Motor neuron (in vitro differentiated cells): ENCODE measurements around the gene RNF41. TPM values are rescaled to one million over a fixed set of nuclear protein-coding genes. Genes with fewer than 3 reads are reported as not detected.

Experiments
- ATAC-seq, 8 experiments: fragments of 200-7000 bp; cut with Tn5 transposase; replicated peaks in 6 of 8; 2 replicates each; pipeline ENCODE4 v1.8.0; 2021; ENCODE audit warnings: mild to moderate bottlenecking in 8 of 8, moderate library complexity in 8 of 8
- H3K27ac ChIP-seq, 2 donors: fragments of 250-450 bp; sonication (Bioruptor Pico); 2 replicates each; pipeline ENCODE4 v1.9.0; 2021; ENCODE audit warnings: antibody characterized with exemption in 2 of 2, mild to moderate bottlenecking in 2 of 2, moderate library complexity in 1 of 2
- H3K4me1 ChIP-seq, 2 donors: fragments of 250-450 bp; sonication (Bioruptor Pico); replicated peaks in 1 of 2; 2 replicates each; pipeline ENCODE4 v1.6.1; 2021; ENCODE audit warnings: antibody characterized with exemption in 2 of 2, mild to moderate bottlenecking in 2 of 2, moderate library complexity in 1 of 2
- H3K4me3 ChIP-seq, 5 donors: fragments of 250-450 bp; sonication (Bioruptor Pico); 2 replicates each; pipeline ENCODE4 v1.9.0; 2021; ENCODE audit warnings: antibody characterized with exemption in 5 of 5, mild to moderate bottlenecking in 5 of 5, moderate library complexity in 4 of 5
- WGBS, 10 experiments: fragments of 450-650 bp; shearing (Covaris generic); methylation state at CpG; one replicate each; pipeline ENCODE4 v1.0.0; 2022; 5-methylcytosine and 5-hydroxymethylcytosine counted together
- in situ Hi-C, 9 experiments: fragments of 400-800 bp; cut with MboI; loops; one replicate each; pipeline ENCODE4 v1.15.0; 2021; ENCODE audit warnings: low sequenced_read_pairs in 9 of 9, low pct_unique_long_range_greater_than_20kb in 2 of 9; ENCODE audit not compliant: unreplicated experiment in 9 of 9
- total RNA-seq, 8 experiments: library from RNA; unstranded; fragments of 300-600 nt; gene quantifications; 2 replicates each; pipeline versions ENCODE4 v1.2.3 to v1.2.4, GENCODE V29; 2022

The RNF41 gene
- total RNA-seq, 8 experiments from 2014 or later, result 28.9 to 62.1 (median 41.7) TPM

DNA sequence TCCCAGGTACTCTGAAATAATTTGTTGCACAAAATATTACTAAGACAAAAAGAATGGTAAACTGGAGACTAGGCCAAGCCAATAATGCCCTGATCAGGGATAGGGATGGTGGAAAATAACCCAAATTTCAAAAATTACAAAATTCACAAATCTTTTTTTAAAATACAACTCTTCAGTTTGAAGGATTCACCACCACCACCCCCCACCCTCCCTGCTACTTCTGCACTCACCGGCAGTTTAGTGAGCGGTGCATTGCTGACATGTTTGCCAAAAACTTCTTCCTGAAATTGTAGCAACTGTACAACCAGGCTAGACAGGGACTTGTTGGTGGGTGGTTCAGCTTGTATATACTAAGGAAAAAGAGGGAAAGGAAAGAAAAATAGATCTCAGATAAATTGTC lies 34.8 kb downstream of the RNF41 start:
- 85 to 100% (median 100%) methylated on average over 1 to 2 of the region's 2 CpGs; no CpG with 5 or more reads in 7 of the 10 experiments for WGBS, 10 experiments
- H3K4me3 ChIP-seq, result no peak overlapping the region
- in situ Hi-C loops, result no loop called here
- ATAC-seq, result no peak
- no peak overlapping the region for H3K27ac ChIP-seq
- H3K4me1 ChIP-seq, result peaks cover 4 to 8% of the 10 kb centered on the region in 2 donors

DNA sequence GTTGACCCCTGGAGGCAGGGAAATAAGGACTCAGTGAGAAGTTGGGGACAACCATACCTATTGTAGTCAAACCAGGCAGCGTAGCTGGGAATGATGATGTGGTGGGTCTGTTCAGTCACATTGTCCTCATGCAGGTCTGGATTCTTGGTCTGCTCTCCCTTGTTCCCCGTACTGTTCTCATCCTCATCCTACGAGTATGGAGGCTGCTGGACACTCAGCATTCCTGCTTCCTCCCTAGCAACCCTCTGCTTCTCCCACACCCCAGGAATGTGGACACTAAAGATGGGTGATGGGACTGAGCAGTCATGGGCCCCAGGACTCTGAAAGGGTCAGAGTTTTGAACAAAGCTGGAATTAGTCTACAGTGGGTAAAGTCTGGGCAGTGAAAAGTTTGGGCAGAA lies 43.4 kb downstream of the RNF41 start:
- Histone ChIP-seq H3K27ac (no peak overlapping the region), H3K4me1 (no peaks in the 10 kb centered on the region), H3K4me3 (no peak overlapping the region)
- in situ Hi-C loops, result no loop called here
- WGBS, 10 experiments, result 67 to 100% (median 80%) methylated on average over 1 to 3 of the region's 3 CpGs; no CpG with 5 or more reads in 5 of the 10 experiments
- peak in 3 of 8 experiments; percentile 13 to 89 (median 28) for ATAC-seq

DNA sequence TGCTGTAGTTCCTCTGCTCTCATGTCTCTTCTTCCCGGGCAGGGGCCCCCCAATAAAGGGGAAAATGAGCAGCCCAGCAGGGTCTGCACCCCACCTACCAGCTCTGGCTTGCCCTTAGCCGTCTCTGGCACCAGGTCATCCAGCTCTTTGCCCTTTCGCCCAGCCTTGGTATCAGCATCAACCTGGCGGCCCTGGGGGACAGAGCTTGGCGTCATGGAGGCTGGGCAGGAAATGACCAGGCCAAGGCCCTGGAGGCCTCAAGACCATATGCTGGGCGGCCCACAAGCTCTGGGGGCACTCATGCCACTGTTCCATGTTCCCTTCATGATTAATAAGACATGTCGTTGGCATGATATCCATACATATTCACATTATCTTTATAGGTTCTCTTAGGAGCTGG lies 48.9 kb downstream of the RNF41 start:
- in situ Hi-C loops, result loop anchor here in 1 of 9 experiments (25.0 kb wide), 1 partner anchor 89 kb away; the partner anchor contains the start of genes ANKRD52 and COQ10A
- Histone ChIP-seq H3K4me1 (no peaks in the 10 kb centered on the region), H3K4me3 (no peak overlapping the region), H3K27ac (no peak overlapping the region)
- 86 to 100% (median 93%) methylated on average over 1 to 4 of the region's 7 CpGs; no CpG with 5 or more reads in 4 of the 10 experiments for WGBS, 10 experiments
- ATAC-seq, result no peak

DNA sequence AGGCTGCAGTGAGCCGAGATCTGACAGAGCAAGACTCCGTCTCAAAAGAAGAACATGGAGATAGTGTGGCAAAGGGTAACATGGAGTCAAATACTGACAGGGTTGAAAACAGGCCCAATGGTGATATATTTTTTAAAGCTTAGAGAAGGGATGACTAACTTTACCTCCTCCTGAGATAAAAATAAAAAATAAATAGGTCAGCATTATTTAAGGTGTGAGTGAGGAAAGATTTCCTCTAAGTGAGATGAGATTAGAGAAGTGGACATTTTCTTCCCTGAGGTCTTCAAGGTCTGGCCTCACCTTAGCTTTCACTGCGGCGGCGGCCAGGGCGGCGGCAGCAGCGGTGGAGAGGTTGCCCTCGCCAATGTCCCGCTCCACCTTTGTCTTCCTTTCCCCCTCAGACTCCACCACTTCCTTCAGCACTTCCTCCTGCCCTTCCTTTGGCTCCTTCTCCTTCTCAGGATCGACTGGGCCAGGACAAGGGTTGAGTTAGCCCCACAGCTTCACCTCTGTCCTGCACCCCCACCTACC lies 52.4 kb downstream of the RNF41 start:
- ATAC-seq, result no peak
- WGBS, 10 experiments, result 40 to 100% (median 95%) methylated on average over 1 to 11 of the region's 11 CpGs; no CpG with 5 or more reads in 2 of the 10 experiments
- no peaks in the 10 kb centered on the region for H3K4me1 ChIP-seq

DNA sequence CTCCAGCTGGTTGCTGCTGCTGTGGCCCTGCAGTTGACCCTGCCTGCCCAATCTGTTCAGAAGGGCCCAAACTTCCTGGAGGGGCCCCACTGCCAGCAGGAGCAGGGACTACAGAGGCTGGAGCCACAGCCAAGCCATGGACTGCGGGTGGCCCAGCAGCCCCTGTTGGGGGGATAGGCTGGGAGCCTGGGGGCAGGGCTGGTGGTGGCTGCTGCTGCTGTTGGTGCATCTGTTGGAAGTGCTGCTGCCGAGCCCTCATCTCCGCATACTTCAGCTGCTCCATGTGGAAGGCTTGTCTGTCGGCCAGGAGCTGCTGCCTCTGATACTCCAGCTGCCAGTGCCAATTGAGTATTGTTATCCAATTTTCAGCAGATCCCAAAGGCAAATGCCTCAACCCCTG lies 56.4 kb downstream of the RNF41 start:
- H3K4me3 ChIP-seq, result no peak overlapping the region
- ATAC-seq, result peak in 2 of 8 experiments; percentile 5 to 16
- H3K27ac ChIP-seq, result no peak overlapping the region
- in situ Hi-C loops, result loop anchor here in 1 of 9 experiments (25.0 kb wide), 1 partner anchor 97 kb away; the partner anchor contains the start of genes ANKRD52 and COQ10A
- 43 to 100% (median 88%) methylated on average over 1 to 4 of the region's 4 CpGs; no CpG with 5 or more reads in 6 of the 10 experiments for WGBS, 10 experiments
- H3K4me1 ChIP-seq, result peaks cover 4 to 5% of the 10 kb centered on the region in 2 donors

More for the DNA sequence above, 52.4 kb downstream of the RNF41 start:
- in situ Hi-C loops, result loop anchor here in 1 of 9 experiments (25.0 kb wide), 1 partner anchor 93 kb away; the partner anchor contains the start of genes ANKRD52 and COQ10A
- Histone ChIP-seq H3K27ac (no peak overlapping the region), H3K4me3 (no peak overlapping the region)

DNA sequence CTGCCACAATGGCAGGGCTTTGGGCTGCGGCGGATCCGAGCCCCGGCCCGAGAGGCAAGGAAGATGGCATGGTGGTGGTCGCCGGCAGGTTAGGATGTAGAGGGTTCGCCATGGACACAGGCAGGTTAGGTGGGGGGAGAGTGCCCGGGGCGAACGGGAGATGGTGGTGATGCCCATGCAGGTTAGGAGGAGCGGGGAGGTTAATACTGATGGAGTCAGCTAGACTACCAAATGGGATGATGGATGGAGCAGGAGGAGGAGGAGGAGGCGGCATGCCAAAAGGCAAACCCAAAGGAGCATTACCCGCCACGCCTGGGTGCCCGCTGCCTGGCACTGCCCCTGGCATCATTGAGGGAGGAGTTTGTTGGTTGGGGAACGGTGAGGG lies 57.4 kb downstream of the RNF41 start:
- ATAC-seq, result peak in 2 of 8 experiments; percentile 4 to 13
- WGBS, 10 experiments, result 50 to 96% (median 93%) methylated on average over 1 to 9 of the region's 17 CpGs; no CpG with 5 or more reads in 3 of the 10 experiments
- Histone ChIP-seq H3K27ac (no peak overlapping the region), H3K4me3 (no peak overlapping the region), H3K4me1 (peaks cover 14 to 15% of the 10 kb centered on the region in 2 donors)
- in situ Hi-C loops, result loop anchor here in 1 of 9 experiments (25.0 kb wide), 1 partner anchor 98 kb away; the partner anchor contains the start of genes ANKRD52 and COQ10A

DNA sequence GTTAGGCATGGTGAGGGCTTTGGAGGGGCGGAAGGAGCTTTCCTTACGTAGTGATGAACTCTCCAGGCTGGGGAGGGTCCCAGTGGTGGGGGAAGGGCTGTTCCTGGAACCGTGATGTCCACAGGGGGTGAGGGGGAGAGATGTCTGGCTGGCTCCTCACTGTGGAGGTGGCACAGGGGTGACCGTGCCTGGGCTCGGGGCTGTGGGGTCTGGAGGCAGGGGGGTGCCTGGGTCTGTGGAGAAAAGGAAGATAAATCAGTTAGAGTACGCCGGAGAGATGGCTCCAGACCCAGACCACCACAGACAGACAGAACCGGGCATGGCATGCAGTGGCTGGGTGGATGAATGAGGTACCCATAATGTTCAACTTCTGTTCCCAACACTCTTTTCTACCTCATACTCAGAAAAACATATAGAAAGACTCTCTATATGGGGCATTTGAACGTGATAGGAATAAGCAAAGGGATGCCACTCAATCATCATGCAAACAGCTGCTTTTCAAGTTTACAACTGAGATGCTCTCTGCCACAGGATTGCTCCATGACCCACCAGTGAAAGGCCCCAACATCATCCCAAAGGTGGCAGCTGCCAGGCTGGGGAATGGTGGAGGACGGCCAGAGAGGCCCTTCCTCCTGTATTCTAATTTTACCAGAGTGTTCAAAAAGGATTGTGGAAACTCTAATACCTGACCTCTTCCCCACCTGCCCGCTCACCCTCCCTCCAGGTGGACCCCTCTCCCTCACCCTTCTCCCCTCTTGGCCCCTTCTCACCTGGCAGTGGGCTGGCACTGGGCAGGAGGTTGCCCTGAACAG lies 58.0 kb downstream of the RNF41 start:
- WGBS, 10 experiments, result 17 to 100% (median 74%) methylated on average over 1 to 3 of the region's 11 CpGs; no CpG with 5 or more reads in 6 of the 10 experiments
- Histone ChIP-seq H3K27ac (no peak overlapping the region), H3K4me1 (peaks cover 14 to 16% of the 10 kb centered on the region in 2 donors), H3K4me3 (no peak overlapping the region)
- peak in 7 of 8 experiments; percentile 1 to 14 (median 9) for ATAC-seq
- in situ Hi-C loops, result loop anchor here in 1 of 9 experiments (25.0 kb wide), 1 partner anchor 99 kb away; the partner anchor contains the start of genes ANKRD52 and COQ10A

DNA sequence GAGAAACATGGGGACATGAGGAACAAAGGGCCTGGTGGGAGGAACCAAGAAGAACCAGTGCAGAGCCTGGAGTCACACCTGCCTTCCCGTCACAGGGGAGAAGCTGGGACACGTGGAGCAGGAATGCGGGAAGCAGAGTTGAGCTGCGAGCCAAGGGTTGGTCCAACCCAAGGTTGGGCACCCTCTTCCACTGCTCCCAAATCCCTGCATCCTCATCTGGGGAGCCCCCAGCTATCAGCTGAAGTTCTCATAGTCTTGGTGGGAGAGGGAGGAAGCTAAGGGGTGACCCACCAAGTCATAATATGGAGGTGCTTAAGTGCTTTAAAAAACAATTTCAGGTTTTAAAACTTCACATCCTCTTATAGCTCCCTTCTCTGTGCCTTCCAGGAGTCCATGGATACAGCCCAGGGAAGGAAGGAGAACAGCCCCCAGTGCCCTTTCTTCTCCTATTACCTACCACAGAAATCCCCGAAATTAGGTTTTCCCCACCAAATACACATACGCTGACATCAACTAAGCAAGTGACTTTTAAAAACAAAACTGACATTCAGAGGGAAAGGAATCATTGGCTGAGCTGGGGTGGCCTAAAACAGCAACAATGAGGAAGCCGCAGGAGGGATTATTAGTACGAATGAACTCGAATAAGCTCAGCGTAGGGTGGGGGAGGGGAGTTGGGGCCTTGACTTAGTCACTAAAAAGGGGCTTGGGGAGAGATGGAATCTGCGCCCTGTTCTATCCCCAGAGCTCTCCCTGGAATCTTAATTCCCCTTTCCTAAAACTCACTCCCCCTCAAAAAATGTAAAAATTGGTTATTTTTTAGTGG lies 59.0 kb downstream of the RNF41 start:
- in situ Hi-C loops, result loop anchor here in 1 of 9 experiments (25.0 kb wide), 1 partner anchor 100 kb away; the partner anchor contains the start of genes ANKRD52 and COQ10A
- Histone ChIP-seq H3K27ac (no peak overlapping the region), H3K4me3 (no peak overlapping the region), H3K4me1 (peaks cover 14 to 16% of the 10 kb centered on the region in 2 donors)
- WGBS, 10 experiments, result 51 to 100% (median 84%) methylated on average over 1 to 11 of the region's 11 CpGs
- ATAC-seq, result no peak

DNA sequence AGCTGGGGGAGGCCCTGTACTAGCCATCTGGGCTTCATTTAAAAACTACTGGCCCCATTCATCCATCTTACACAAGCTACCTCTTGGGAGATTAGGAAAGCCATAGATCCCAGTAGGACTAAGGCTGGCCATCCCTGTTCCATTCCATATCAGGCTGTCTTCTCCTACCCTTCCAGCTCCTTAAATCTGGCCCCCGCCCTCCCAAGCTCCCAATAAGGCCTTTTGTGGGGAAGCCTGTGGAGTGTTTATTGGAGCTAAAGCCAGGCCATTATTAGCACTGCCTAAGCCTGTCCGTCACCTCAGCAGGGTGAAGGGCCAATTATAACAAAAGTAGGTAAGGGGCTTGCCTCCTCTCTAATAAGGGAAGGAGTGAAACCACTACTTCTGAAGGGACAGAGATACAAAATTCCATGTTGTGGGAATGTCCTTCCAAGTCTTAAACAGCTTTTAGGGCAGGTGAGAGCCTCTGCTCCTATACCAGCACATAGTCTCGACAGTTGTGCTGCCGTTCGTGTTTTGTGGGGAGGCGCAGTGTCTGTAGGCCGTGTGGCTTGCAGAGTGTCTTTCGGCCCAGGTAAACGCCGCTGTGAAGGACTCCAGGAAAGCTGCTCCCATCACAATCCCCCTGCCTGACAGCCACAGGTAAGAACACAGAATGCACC lies 59.9 kb downstream of the RNF41 start:
- Histone ChIP-seq H3K4me3 (no peak overlapping the region), H3K4me1 (peaks cover 19% of the 10 kb centered on the region in 2 donors), H3K27ac (no peak overlapping the region)
- in situ Hi-C loops, result loop anchor here in 1 of 9 experiments (25.0 kb wide), 1 partner anchor 100 kb away; the partner anchor contains the start of genes ANKRD52 and COQ10A
- ATAC-seq, result no peak
- 44 to 100% (median 92%) methylated on average over 1 to 9 of the region's 10 CpGs; no CpG with 5 or more reads in 1 of the 10 experiments for WGBS, 10 experiments

DNA sequence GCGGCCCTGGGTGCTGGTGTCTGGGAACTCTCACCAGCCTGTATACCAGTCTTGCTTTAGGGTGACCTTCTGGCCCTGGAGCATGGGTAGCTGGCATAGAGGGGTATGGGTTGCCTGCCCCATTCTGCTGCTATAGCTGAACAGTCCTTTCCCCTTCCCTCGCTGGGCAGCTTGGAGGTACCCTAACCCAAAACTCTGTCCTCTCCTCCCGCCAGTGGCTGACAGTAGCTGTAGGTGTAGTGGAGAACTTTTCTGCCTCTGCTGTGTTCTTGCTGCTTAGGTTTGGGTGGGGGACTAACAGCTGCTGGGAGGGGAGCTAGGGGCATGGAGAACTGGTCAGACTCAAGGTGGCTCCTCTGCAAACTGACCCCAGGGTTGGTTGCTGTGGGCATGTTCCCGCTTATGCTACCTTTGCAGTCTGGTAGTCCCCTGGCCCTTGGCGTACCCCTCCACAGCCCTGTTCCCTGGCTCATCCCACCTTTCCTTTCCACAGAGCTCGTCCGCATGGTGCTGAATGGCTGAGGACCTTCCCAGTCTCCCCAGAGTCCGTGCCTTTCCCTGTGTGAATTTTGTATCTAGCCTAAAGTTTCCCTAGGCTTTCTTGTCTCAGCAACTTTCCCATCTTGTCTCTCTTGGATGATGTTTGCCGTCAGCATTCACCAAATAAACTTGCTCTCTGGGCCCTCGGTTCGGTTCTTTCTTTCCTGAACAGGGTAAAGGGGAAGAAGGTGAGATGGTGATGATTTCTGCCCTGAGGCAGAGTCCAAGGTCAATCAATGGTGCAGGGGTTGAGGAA lies 60.6 kb downstream of the RNF41 start:
- no peak overlapping the region for H3K4me3 ChIP-seq
- no peak for ATAC-seq
- no peak overlapping the region for H3K27ac ChIP-seq
- peaks cover 19 to 21% of the 10 kb centered on the region in 2 donors for H3K4me1 ChIP-seq
- WGBS, 10 experiments, result 29 to 100% (median 87%) methylated on average over 1 to 7 of the region's 11 CpGs; no CpG with 5 or more reads in 4 of the 10 experiments
- in situ Hi-C loops, result loop anchor here in 1 of 9 experiments (25.0 kb wide), 1 partner anchor 101 kb away; the partner anchor contains the start of genes ANKRD52 and COQ10A

DNA sequence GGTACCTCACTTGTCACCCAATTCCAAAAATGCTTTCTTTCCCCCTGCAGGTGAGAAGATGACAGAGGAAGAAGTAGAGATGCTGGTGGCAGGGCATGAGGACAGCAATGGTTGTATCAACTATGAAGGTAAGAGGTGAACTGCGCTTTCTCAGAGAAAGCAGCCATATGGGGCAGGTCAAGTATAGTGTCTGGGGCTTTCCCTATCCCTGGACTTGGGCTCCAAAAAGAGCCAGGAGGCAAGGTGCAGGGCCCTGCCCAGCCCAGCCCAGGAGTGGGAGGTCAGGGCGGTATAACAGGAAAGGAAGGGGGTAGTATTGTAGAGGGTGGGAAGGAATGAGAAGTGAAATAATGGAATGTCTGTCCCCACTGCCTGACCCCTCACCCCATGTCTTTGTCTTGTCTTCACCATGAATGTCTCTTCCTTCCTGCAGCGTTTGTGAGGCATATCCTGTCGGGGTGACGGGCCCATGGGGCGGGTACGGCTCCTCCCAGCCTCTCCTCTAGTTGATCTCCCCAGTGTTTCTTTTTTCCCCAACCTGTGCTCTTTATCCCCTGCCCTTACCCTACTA lies 61.4 kb downstream of the RNF41 start:
- 0 to 59% (median 45%) methylated on average over 1 to 7 of the region's 7 CpGs; no CpG with 5 or more reads in 4 of the 10 experiments for WGBS, 10 experiments
- no peak for ATAC-seq
- in situ Hi-C loops, result loop anchor here in 1 of 9 experiments (25.0 kb wide), 1 partner anchor 102 kb away; the partner anchor contains the start of genes ANKRD52 and COQ10A
- Histone ChIP-seq H3K4me1 (peaks cover 19 to 21% of the 10 kb centered on the region in 2 donors), H3K4me3 (peak overlapping the region in 4 of 5 donors; percentile 63 to 89 (median 84)), H3K27ac (no peak overlapping the region)
